22Rv1 (cell line): ENCODE measurements around the gene ACSBG1.

Experiments
- H3K27ac ChIP-seq: fragments of 450-650 bp; 2 replicates; pipeline ENCODE4 v1.5.1; 2017
- CTCF ChIP-seq: fragments of 450-650 bp; IDR thresholded peaks from 2 replicates; pipeline ENCODE4 v1.5.1; 2017; ENCODE audit warnings: mild to moderate bottlenecking
- ZFX ChIP-seq: fragments of 450-650 bp; IDR thresholded peaks from 2 replicates; pipeline ENCODE4 v1.6.1; 2017; ENCODE audit warnings: antibody characterized with exemption, borderline replicate concordance

The ACSBG1 gene

GRCh38 chr15:78179906-78180305 lies 54.5 kb downstream of the ACSBG1 start:
- no peak for TF ChIP-seq ZFX
- no peak overlapping the region for H3K27ac ChIP-seq

GRCh38 chr15:78179286-78179840 lies 55.0 kb downstream of the ACSBG1 start:
- TF ChIP-seq ZFX (no peak), CTCF (no peak)
- H3K27ac ChIP-seq = no peak overlapping the region

- no peak for TF ChIP-seq ZFX
- no peak for TF ChIP-seq CTCF
These were observed 56.3 kb downstream of the ACSBG1 start for GRCh38 chr15:78178064-78178463.

GRCh38 chr15:78177447-78177873 lies 56.9 kb downstream of the ACSBG1 start:
- no peak overlapping the region for H3K27ac ChIP-seq

More at GRCh38 chr15:78178064-78178463, 56.3 kb downstream of the ACSBG1 start:
- H3K27ac ChIP-seq = no peak overlapping the region

GRCh38 chr15:78175330-78175729 lies 59.0 kb downstream of the ACSBG1 start:
- TF ChIP-seq ZFX = no peak
- TF ChIP-seq CTCF = no peak

More at GRCh38 chr15:78177447-78177873, 56.9 kb downstream of the ACSBG1 start:
- TF ChIP-seq ZFX (no peak), CTCF (peak; percentile 87)

GRCh38 chr15:78174401-78174800 lies 60.0 kb downstream of the ACSBG1 start:
- no peak for TF ChIP-seq ZFX
- no peak overlapping the region for H3K27ac ChIP-seq

More at GRCh38 chr15:78175330-78175729, 59.0 kb downstream of the ACSBG1 start:
- no peak overlapping the region for H3K27ac ChIP-seq

- TF ChIP-seq ZFX (no peak), CTCF (no peak)
These were observed 62.4 kb downstream of the ACSBG1 start for GRCh38 chr15:78171864-78172472.

GRCh38 chr15:78170848-78171773 lies 63.3 kb downstream of the ACSBG1 start:
- TF ChIP-seq CTCF (no peak), ZFX (no peak)
- H3K27ac ChIP-seq = no peak overlapping the region

More at GRCh38 chr15:78171864-78172472, 62.4 kb downstream of the ACSBG1 start:
- H3K27ac ChIP-seq = no peak overlapping the region
